WTC11 (cell line): Measurements from ENCODE around the gene RBM39. TPM values are rescaled to one million over a fixed set of nuclear protein-coding genes. Genes with fewer than 3 reads are reported as not detected.

Experiments used
- ATAC-seq: fragments of 200-7000 bp; cut with Tn5 transposase; 2 replicates; pipeline ENCODE4 v1.10.0; 2021; ENCODE audit warnings: mild to moderate bottlenecking, moderate library complexity
- CTCF ChIA-PET: fragments of 300-600 bp; sonication (Branson Sonifier 250); formaldehyde crosslinking; loops from one replicate; lab custom pipeline; 2021; ENCODE audit warnings: antibody characterized with exemption; lab: Charles Lee
- POLR2A ChIA-PET: fragments of 350-600 bp; sonication (Branson Sonifier 250); formaldehyde crosslinking; loops from one replicate; lab custom pipeline; 2021; ENCODE audit warnings: antibody characterized with exemption; lab: Charles Lee
- DNase-seq: peaks from one replicate; pipeline ENCODE4 v3.0.0; 2021; ENCODE audit warnings: low spot score
- H3K27ac Mint-ChIP-seq: 2 replicates; pipeline ENCODE4 v1.8.0; 2021; ENCODE audit warnings: mixed read lengths
- H3K27me3 Mint-ChIP-seq: 2 replicates; pipeline ENCODE4 v1.8.0; 2021; ENCODE audit warnings: low read depth, mild to moderate bottlenecking, moderate library complexity, mixed read lengths
- H3K36me3 Mint-ChIP-seq: 2 replicates; pipeline ENCODE4 v1.8.0; 2021; ENCODE audit warnings: mixed read lengths
- H3K4me1 Mint-ChIP-seq: 2 replicates; pipeline ENCODE4 v1.8.0; 2022; ENCODE audit warnings: mixed read lengths
- H3K4me3 Mint-ChIP-seq: 2 replicates; pipeline ENCODE4 v1.8.0; 2021; ENCODE audit warnings: mild to moderate bottlenecking, moderate library complexity, mixed read lengths
- H3K9me3 Mint-ChIP-seq: 2 replicates; pipeline ENCODE4 v1.8.0; 2021; ENCODE audit warnings: mixed read lengths
- ATF2 ChIP-seq: sonication (generic); formaldehyde crosslinking; IDR thresholded peaks from 2 replicates; pipeline ENCODE4 v1.8.1; 2022; ENCODE audit warnings: low read depth, missing genetic modification reagents, borderline replicate concordance
- CBFB ChIP-seq: sonication (generic); formaldehyde crosslinking; IDR thresholded peaks from 2 replicates; pipeline ENCODE4 v1.8.1; 2022; ENCODE audit warnings: mild to moderate bottlenecking, low read depth, missing genetic modification reagents
- CDX4 ChIP-seq: fragments of 250-450 bp; sonication (Bioruptor Pico); IDR thresholded peaks from 2 replicates; pipeline ENCODE4 v1.9.0; 2021; ENCODE audit warnings: moderate library complexity, mild to moderate bottlenecking, inconsistent platforms, borderline replicate concordance
- ELF4 ChIP-seq: sonication (generic); formaldehyde crosslinking; IDR thresholded peaks from 2 replicates; pipeline ENCODE4 v1.8.1; 2022; ENCODE audit warnings: low read depth, mild to moderate bottlenecking, moderate library complexity, missing genetic modification reagents
- FOXP4 ChIP-seq: sonication (generic); formaldehyde crosslinking; IDR thresholded peaks from 2 replicates; pipeline ENCODE4 v1.8.0; 2022; ENCODE audit warnings: mild to moderate bottlenecking, missing genetic modification reagents
- GABPB1 ChIP-seq: sonication (generic); formaldehyde crosslinking; IDR thresholded peaks from 2 replicates; pipeline ENCODE4 v1.8.1; 2023; ENCODE audit warnings: mild to moderate bottlenecking, missing genetic modification reagents
- GRHL2 ChIP-seq: fragments of 250-450 bp; sonication (Bioruptor Pico); IDR thresholded peaks from 2 replicates; pipeline ENCODE4 v1.8.0; 2022; ENCODE audit warnings: mild to moderate bottlenecking, moderate library complexity; ENCODE audit not compliant: insufficient replicate concordance, severe bottlenecking
- HMGA2 ChIP-seq: fragments of 250-450 bp; sonication (Bioruptor Pico); IDR thresholded peaks from 2 replicates; pipeline ENCODE4 v1.4.0; 2021; ENCODE audit warnings: mild to moderate bottlenecking, moderate library complexity
- IRF1 ChIP-seq: sonication (generic); formaldehyde crosslinking; IDR thresholded peaks from 2 replicates; pipeline ENCODE4 v1.8.0; 2023; ENCODE audit warnings: missing genetic modification reagents
- JUN ChIP-seq: sonication (generic); formaldehyde crosslinking; IDR thresholded peaks from 2 replicates; pipeline ENCODE4 v1.8.0; 2023; ENCODE audit warnings: mild to moderate bottlenecking, missing genetic modification reagents
- KAT7 ChIP-seq: sonication (generic); formaldehyde crosslinking; IDR thresholded peaks from 2 replicates; pipeline ENCODE4 v1.8.1; 2023; ENCODE audit warnings: missing genetic modification reagents, mild to moderate bottlenecking, borderline replicate concordance
- MYBL2 ChIP-seq: sonication (generic); formaldehyde crosslinking; IDR thresholded peaks from 2 replicates; pipeline ENCODE4 v1.8.1; 2023; ENCODE audit warnings: mild to moderate bottlenecking, moderate library complexity, missing genetic modification reagents
- NFATC4 ChIP-seq: fragments of 250-450 bp; sonication (Bioruptor Pico); IDR thresholded peaks from 2 replicates; pipeline ENCODE4 v1.9.0; 2021; ENCODE audit warnings: mild to moderate bottlenecking
- NR1H2 ChIP-seq: sonication (generic); formaldehyde crosslinking; IDR thresholded peaks from 2 replicates; pipeline ENCODE4 v1.9.0; 2021; ENCODE audit warnings: mild to moderate bottlenecking, moderate library complexity, missing genetic modification reagents
- NR2C2 ChIP-seq: sonication (generic); formaldehyde crosslinking; IDR thresholded peaks from 2 replicates; pipeline ENCODE4 v1.8.0; 2022; ENCODE audit warnings: mild to moderate bottlenecking, missing genetic modification reagents
- PRRX2 ChIP-seq: fragments of 250-450 bp; sonication (Bioruptor Pico); IDR thresholded peaks from 2 replicates; pipeline ENCODE4 v1.8.0; 2021; ENCODE audit warnings: mild to moderate bottlenecking
- RORB ChIP-seq: fragments of 250-450 bp; sonication (Bioruptor Pico); IDR thresholded peaks from 2 replicates; pipeline ENCODE4 v1.9.0; 2021; ENCODE audit warnings: mild to moderate bottlenecking
- SMAD3 ChIP-seq: sonication (generic); formaldehyde crosslinking; IDR thresholded peaks from 2 replicates; pipeline ENCODE4 v1.8.0; 2022; ENCODE audit warnings: missing genetic modification reagents, mild to moderate bottlenecking, borderline replicate concordance
- SP1 ChIP-seq: sonication (generic); formaldehyde crosslinking; conservative IDR thresholded peaks from 2 replicates; pipeline ENCODE4 v1.8.1; 2022; ENCODE audit warnings: missing genetic modification reagents
- TCF7 ChIP-seq: sonication (generic); formaldehyde crosslinking; IDR thresholded peaks from 2 replicates; pipeline ENCODE4 v1.8.0; 2022; ENCODE audit warnings: mild to moderate bottlenecking, low read depth, missing genetic modification reagents, moderate library complexity
- USF1 ChIP-seq: sonication (generic); formaldehyde crosslinking; IDR thresholded peaks from 2 replicates; pipeline ENCODE4 v1.8.0; 2022; ENCODE audit warnings: mild to moderate bottlenecking, missing genetic modification reagents
- USF2 ChIP-seq: sonication (generic); formaldehyde crosslinking; IDR thresholded peaks from 2 replicates; pipeline ENCODE4 v1.8.1; 2023; ENCODE audit warnings: mild to moderate bottlenecking, missing genetic modification reagents, moderate library complexity
- ZNF121 ChIP-seq: sonication (generic); formaldehyde crosslinking; IDR thresholded peaks from 2 replicates; pipeline ENCODE4 v1.8.0; 2023; ENCODE audit warnings: missing genetic modification reagents
- ZNF232 ChIP-seq: sonication (generic); formaldehyde crosslinking; IDR thresholded peaks from 2 replicates; pipeline ENCODE4 v1.8.0; 2022; ENCODE audit warnings: mild to moderate bottlenecking, missing genetic modification reagents
- ZNF281 ChIP-seq: sonication (generic); formaldehyde crosslinking; IDR thresholded peaks from 2 replicates; pipeline ENCODE4 v1.8.0; 2023; ENCODE audit warnings: mild to moderate bottlenecking, missing genetic modification reagents
- ZNF671 ChIP-seq: fragments of 250-450 bp; sonication (Bioruptor Pico); IDR thresholded peaks from 2 replicates; pipeline ENCODE4 v1.8.0; 2021; ENCODE audit warnings: mild to moderate bottlenecking
- total RNA-seq: library from RNA; stranded (reverse); gene quantifications from 3 replicates; pipeline ENCODE4 v1.2.3, GENCODE V29; 2021

The RBM39 gene
- total RNA-seq, 1 experiment from 2014 or later, result 231 TPM

GRCh38 chr20:35699127-35699956 lies 42.7 kb downstream of the RBM39 start, which contains the start of the genes NFS1 and ROMO1 (continued):
- TF ChIP-seq CDX4 (CRISPR knock-in tag), result no peak
- no peak for TF ChIP-seq RORB (CRISPR knock-in tag)
- peak; percentile 94 for TF ChIP-seq GABPB1 (CRISPR knock-in tag)
- peak; percentile 78; the same call in 1 of the 2 replicates for TF ChIP-seq ZNF232
- TF ChIP-seq KAT7 (CRISPR knock-in tag), result no peak
- TF ChIP-seq USF1 (CRISPR knock-in tag), result no peak
- TF ChIP-seq NFATC4, result 0 out of 2 replicates have a peak, but pooled peaks have one; percentile 34
- peak; percentile 63 for TF ChIP-seq SP1
- no peak for TF ChIP-seq PRRX2
- no peak for TF ChIP-seq HMGA2 (CRISPR knock-in tag)
- TF ChIP-seq ATF2, result 0 out of 2 replicates have a peak, but pooled peaks have one; percentile 30
- no peak for TF ChIP-seq FOXP4 (CRISPR knock-in tag)
- 0 out of 2 replicates have a peak, but pooled peaks have one; percentile 39 for TF ChIP-seq CBFB (CRISPR knock-in tag)
- TF ChIP-seq TCF7, result no peak
- TF ChIP-seq GRHL2 (CRISPR knock-in tag), result no peak
- TF ChIP-seq ZNF671 (CRISPR knock-in tag), result peak; percentile 53; the same call in 1 of the 2 replicates
- TF ChIP-seq NR2C2 (CRISPR knock-in tag), result peak; percentile 99

- H3K4me3 Mint-ChIP-seq, result peak overlapping the region; percentile 93
- H3K36me3 Mint-ChIP-seq, result peaks cover 18% of the 10 kb centered on the region
- ChIA-PET POLR2A (interaction anchor here (0.9 to 1.7 kb wide), 5 partner anchors 44 to 256 kb away, joined by 3 to 6 read pairs (median 3); partner anchors contain the start of genes ERGIC3, RBM39, SCAND1 and SPAG4), CTCF (interaction anchor here (1.5 kb wide), 1 partner anchor 130 kb away, joined by 3 read pairs; no protein-coding TSS in a partner anchor)
- H3K4me1 Mint-ChIP-seq, result peaks cover 19% of the 10 kb centered on the region
- H3K27ac Mint-ChIP-seq, result peak overlapping the region; percentile 76
- no peaks in the 10 kb centered on the region for H3K27me3 Mint-ChIP-seq
- peak; percentile 16 for ATAC-seq
- H3K9me3 Mint-ChIP-seq, result no peaks in the 10 kb centered on the region
- DNase-seq, result no peak
- TF ChIP-seq NR1H2 (CRISPR knock-in tag) (no peak), USF2 (CRISPR knock-in tag) (no peak), ZNF121 (no peak), ELF4 (CRISPR knock-in tag) (peak; percentile 26; the same call in 1 of the 2 replicates), ZNF281 (CRISPR knock-in tag) (0 out of 2 replicates have a peak, but pooled peaks have one; percentile 8), IRF1 (no peak), SMAD3 (0 out of 2 replicates have a peak, but pooled peaks have one; percentile 5), KAT7 (CRISPR knock-in tag) (no peak), JUN (CRISPR knock-in tag) (0 out of 2 replicates have a peak, but pooled peaks have one; percentile 12), MYBL2 (0 out of 2 replicates have a peak, but pooled peaks have one; percentile 11)
Measured at GRCh38 chr20:35698298-35699126, 43.5 kb downstream of the RBM39 start.
